B cell (primary cell): ENCODE measurements around the gene FOXK1. TPM values are rescaled to one million over a fixed set of nuclear protein-coding genes. Genes with fewer than 3 reads are reported as not detected.

ENCODE experiments used
- ATAC-seq: fragments of 200-7000 bp; cut with Tn5 transposase; one replicate; pipeline ENCODE4 v1.10.0; 2021; ENCODE audit warnings: low read depth, mild to moderate bottlenecking, moderate number of reproducible peaks, moderate library complexity
- CTCF ChIA-PET: fragments of 350-600 bp; sonication (Branson Sonifier 250); formaldehyde crosslinking; loops from one replicate; lab custom pipeline; 2021; ENCODE audit warnings: antibody characterized with exemption, inconsistent platforms; lab: Charles Lee
- POLR2A ChIA-PET: fragments of 350-600 bp; sonication (Branson Sonifier 250); formaldehyde crosslinking; loops from one replicate; lab custom pipeline; 2021; ENCODE audit warnings: antibody characterized with exemption; lab: Charles Lee
- DNase-seq: peaks from one replicate; pipeline ENCODE4 v3.0.0; 2013
- H2AFZ ChIP-seq: 2 replicates; pipeline ENCODE4 v1.6.1; 2012; ENCODE audit warnings: mild to moderate bottlenecking, low read depth, low read length; ENCODE audit not compliant: insufficient read depth, poor library complexity, severe bottlenecking
- H3K27ac ChIP-seq, 2 donors: 1 replicate in 1 of 2; 2 replicates in 1 of 2; pipeline ENCODE4 v1.5.1; 2012 to 2013; ENCODE audit warnings: low read length in 2 of 2, mild to moderate bottlenecking in 2 of 2, moderate library complexity in 1 of 2
- H3K27me3 ChIP-seq, 4 experiments: fragments of 200-600 bp in 1 of 4; sonication (generic) in 1 of 4; replicated peaks in 1 of 4; 1 replicate in 2 of 4; 2 replicates in 2 of 4; pipeline versions ENCODE4 v1.6.1 to v1.7.0; 2013 to 2016; ENCODE audit warnings: low read length in 3 of 4, mild to moderate bottlenecking in 2 of 4, mixed read lengths in 1 of 4, moderate library complexity in 1 of 4; ENCODE audit not compliant: insufficient read depth in 4 of 4, control insufficient read depth in 3 of 4; ENCODE audit errors: control extremely low read depth in 1 of 4
- H3K36me3 ChIP-seq, 2 experiments: replicated peaks in 1 of 2; 1 replicate in 1 of 2; 2 replicates in 1 of 2; pipeline versions ENCODE4 v1.6.1 to v1.7.1; 2013; ENCODE audit warnings: low read length in 1 of 2; ENCODE audit not compliant: insufficient read depth in 2 of 2, control insufficient read depth in 1 of 2; ENCODE audit errors: control extremely low read depth in 1 of 2, extremely low read depth in 1 of 2
- H3K4me1 ChIP-seq, 2 donors: fragments of 200-600 bp in 1 of 2; sonication (generic) in 1 of 2; 1 replicate in 1 of 2; 2 replicates in 1 of 2; pipeline versions ENCODE4 v1.5.1 to v1.6.1; 2013 to 2017; ENCODE audit warnings: low read length in 2 of 2; ENCODE audit not compliant: control insufficient read depth in 2 of 2, insufficient read depth in 2 of 2
- H3K4me2 ChIP-seq: replicated peaks from 2 replicates; pipeline ENCODE3; 2012; ENCODE audit warnings: mild to moderate bottlenecking, low read depth, low read length; ENCODE audit not compliant: poor library complexity, severe bottlenecking
- H3K4me3 ChIP-seq, 5 experiments: fragments of 200-600 bp in 1 of 5; sonication (generic) in 1 of 5; 1 replicate in 3 of 5; 2 replicates in 2 of 5; pipeline versions ENCODE4 v1.5.1 to v1.7.0; 2011 to 2016; ENCODE audit warnings: low read length in 4 of 5, mild to moderate bottlenecking in 4 of 5, low read depth in 2 of 5, control low read depth in 1 of 5, moderate library complexity in 1 of 5; ENCODE audit not compliant: insufficient read depth in 1 of 5; ENCODE audit errors: control extremely low read depth in 1 of 5, extremely low read depth in 1 of 5
- H3K79me2 ChIP-seq: fragments of 200-600 bp; sonication (generic); one replicate; pipeline ENCODE4 v1.6.0; 2016; ENCODE audit warnings: low read length; ENCODE audit not compliant: control insufficient read depth, insufficient read depth
- H3K9ac ChIP-seq: fragments of 200-600 bp; sonication (generic); 2 replicates; pipeline ENCODE4 v1.6.1; 2017; ENCODE audit warnings: mild to moderate bottlenecking, low read length, moderate library complexity
- H3K9me3 ChIP-seq, 3 donors: one replicate each; pipeline versions ENCODE4 v1.6.1 to v1.7.1; 2013; ENCODE audit warnings: low read length in 2 of 3; ENCODE audit not compliant: control insufficient read depth in 2 of 3, insufficient read depth in 1 of 3; ENCODE audit errors: control extremely low read depth in 1 of 3
- H4K20me1 ChIP-seq: 2 replicates; pipeline ENCODE4 v1.6.0; 2012; ENCODE audit warnings: mild to moderate bottlenecking, low read length; ENCODE audit not compliant: insufficient read depth, control insufficient read depth, poor library complexity, severe bottlenecking
- H3K27ac Mint-ChIP-seq: one replicate; pipeline ENCODE4 v1.8.0; 2021; ENCODE audit warnings: mixed read lengths
- H3K27me3 Mint-ChIP-seq: one replicate; pipeline ENCODE4 v1.8.0; 2021; ENCODE audit warnings: mixed read lengths
- H3K4me1 Mint-ChIP-seq: one replicate; pipeline ENCODE4 v1.8.0; 2021; ENCODE audit warnings: mixed read lengths
- H3K4me3 Mint-ChIP-seq: one replicate; pipeline ENCODE4 v1.8.0; 2021; ENCODE audit warnings: mixed read lengths
- H3K9me3 Mint-ChIP-seq: one replicate; pipeline ENCODE4 v1.8.0; 2022; ENCODE audit warnings: mixed read lengths; ENCODE audit not compliant: insufficient read depth
- EZH2 ChIP-seq: IDR thresholded peaks from 2 replicates; pipeline ENCODE4 v1.6.1; 2012; ENCODE audit warnings: borderline replicate concordance, low read depth, mild to moderate bottlenecking, moderate library complexity, low read length; ENCODE audit not compliant: insufficient read depth, poor library complexity, severe bottlenecking
- WGBS: methylation state at CpG from one replicate; pipeline ENCODE4 v1.1.5; 2013; ENCODE audit warnings: missing lambda C conversion rate; ENCODE audit not compliant: insufficient coverage; 5-methylcytosine and 5-hydroxymethylcytosine counted together
- intact Hi-C: fragments of 100-400 bp; cut with micrococcal nuclease; formaldehyde crosslinking; loops from one replicate; pipeline ENCODE4 v1.10.0; 2022
- polyA plus RNA-seq: library from polyadenylated mRNA; depleted of rRNA; stranded (reverse); fragments of >200 nt; gene quantifications from 2 replicates; pipeline ENCODE4 v1.2.3, GENCODE V29; 2012
- total RNA-seq, 2 donors: library from RNA; stranded (reverse); fragments of 120-200 nt in 1 of 2; gene quantifications; 1 replicate in 1 of 2; 2 replicates in 1 of 2; pipeline versions ENCODE4 v1.2.3 to v1.2.4, GENCODE V29; 2013 to 2022
- TF ChIP-seq, protein P1 (sequence below): fragments of 200-600 bp; IDR thresholded peaks from one replicate; pipeline ENCODE4 v1.8.0; 2022; ENCODE audit warnings: antibody characterized with exemption, mild to moderate bottlenecking

The FOXK1 gene
- total and polyA plus RNA-seq, 2 donors (not counting 1 experiment from before 2014, with no cell fraction given), result 17.9 to 56.2 TPM

- peaks cover 0 to 3% of the 10 kb centered on the region in 2 experiments for H3K36me3 ChIP-seq
- H3K27me3 ChIP-seq, result no peaks in the 10 kb centered on the region
- H3K9me3 ChIP-seq, result no peaks in the 10 kb centered on the region
- H3K4me2 ChIP-seq, result no peak overlapping the region
- TF ChIP-seq, protein P1, sequence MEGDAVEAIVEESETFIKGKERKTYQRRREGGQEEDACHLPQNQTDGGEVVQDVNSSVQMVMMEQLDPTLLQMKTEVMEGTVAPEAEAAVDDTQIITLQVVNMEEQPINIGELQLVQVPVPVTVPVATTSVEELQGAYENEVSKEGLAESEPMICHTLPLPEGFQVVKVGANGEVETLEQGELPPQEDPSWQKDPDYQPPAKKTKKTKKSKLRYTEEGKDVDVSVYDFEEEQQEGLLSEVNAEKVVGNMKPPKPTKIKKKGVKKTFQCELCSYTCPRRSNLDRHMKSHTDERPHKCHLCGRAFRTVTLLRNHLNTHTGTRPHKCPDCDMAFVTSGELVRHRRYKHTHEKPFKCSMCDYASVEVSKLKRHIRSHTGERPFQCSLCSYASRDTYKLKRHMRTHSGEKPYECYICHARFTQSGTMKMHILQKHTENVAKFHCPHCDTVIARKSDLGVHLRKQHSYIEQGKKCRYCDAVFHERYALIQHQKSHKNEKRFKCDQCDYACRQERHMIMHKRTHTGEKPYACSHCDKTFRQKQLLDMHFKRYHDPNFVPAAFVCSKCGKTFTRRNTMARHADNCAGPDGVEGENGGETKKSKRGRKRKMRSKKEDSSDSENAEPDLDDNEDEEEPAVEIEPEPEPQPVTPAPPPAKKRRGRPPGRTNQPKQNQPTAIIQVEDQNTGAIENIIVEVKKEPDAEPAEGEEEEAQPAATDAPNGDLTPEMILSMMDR, result no peak
- no peak for TF ChIP-seq EZH2
- no peak overlapping the region for H3K9ac ChIP-seq
- H3K9me3 Mint-ChIP-seq, result no peaks in the 10 kb centered on the region
- no peak overlapping the region for H2AFZ ChIP-seq
- peaks cover 39% of the 10 kb centered on the region for H3K4me1 Mint-ChIP-seq
- no peaks in the 10 kb centered on the region for H3K27me3 Mint-ChIP-seq
- POLR2A ChIA-PET, result no interaction called here
- 93% methylated on average over 20 of the region's 20 CpGs for WGBS
- H3K27ac Mint-ChIP-seq, result no peak overlapping the region
- H4K20me1 ChIP-seq, result peaks cover 92% of the 10 kb centered on the region
- no peak for DNase-seq
- H3K27ac ChIP-seq, result no peak overlapping the region
- H3K4me1 ChIP-seq, result peaks cover 0 to 9% of the 10 kb centered on the region in 2 donors
- H3K79me2 ChIP-seq, result peaks cover 98% of the 10 kb centered on the region
- intact Hi-C loops, result no loop called here
- H3K4me3 Mint-ChIP-seq, result no peak overlapping the region
- CTCF ChIA-PET, result no interaction called here
- H3K4me3 ChIP-seq, result no peak overlapping the region
- no peak for ATAC-seq
These were observed 20.9 kb downstream of the FOXK1 start for GRCh38 chr7:4702961-4703512.

DNA sequence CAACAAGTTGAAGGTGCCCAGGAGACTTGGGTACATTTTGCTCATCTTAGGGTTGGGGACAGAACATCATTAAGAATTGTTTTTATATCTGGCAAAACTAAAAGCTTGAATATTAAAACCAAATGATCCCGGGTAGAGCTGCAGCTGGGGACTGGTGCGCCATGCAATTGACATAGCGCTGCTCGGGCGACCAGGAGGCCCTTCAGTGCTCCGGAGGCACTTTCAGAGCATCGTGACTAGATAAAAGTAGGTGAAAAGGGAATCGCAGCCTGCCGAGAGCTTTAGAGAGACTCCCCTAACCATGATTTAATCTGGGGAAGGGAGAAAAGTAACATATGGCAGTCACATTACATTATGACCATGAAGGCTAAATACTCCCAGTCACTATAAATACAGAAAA, 21.4 kb downstream of the FOXK1 start:
- 100% methylated on average over 4 of the region's 9 CpGs for WGBS
- H3K4me1 Mint-ChIP-seq, result peaks cover 39% of the 10 kb centered on the region

More for the DNA sequence above, 21.4 kb downstream of the FOXK1 start:
- Histone ChIP-seq H3K36me3 (peaks cover 0 to 3% of the 10 kb centered on the region in 2 experiments), H2AFZ (no peak overlapping the region), H3K9me3 (no peaks in the 10 kb centered on the region), H3K4me3 (no peak overlapping the region), H3K27me3 (no peaks in the 10 kb centered on the region), H3K4me1 (peaks cover 0 to 9% of the 10 kb centered on the region in 2 donors), H4K20me1 (peaks cover 92% of the 10 kb centered on the region), H3K4me2 (no peak overlapping the region), H3K79me2 (peaks cover 98% of the 10 kb centered on the region), H3K27ac (no peak overlapping the region), H3K9ac (no peak overlapping the region)
- TF ChIP-seq EZH2, result no peak
- TF ChIP-seq, protein P1, result no peak
- intact Hi-C loops, result no loop called here
- ATAC-seq (no peak), DNase-seq (no peak)
- CTCF ChIA-PET, result interaction anchor here (0.6 kb wide), 1 partner anchor 94 kb away, joined by 5 read pairs; no protein-coding TSS in a partner anchor
- H3K27me3 Mint-ChIP-seq, result no peaks in the 10 kb centered on the region
- no peak overlapping the region for H3K4me3 Mint-ChIP-seq
- H3K9me3 Mint-ChIP-seq, result no peaks in the 10 kb centered on the region
- H3K27ac Mint-ChIP-seq, result no peak overlapping the region
- POLR2A ChIA-PET, result no interaction called here
